AG04450 (cell line): ENCODE data around the gene SPAG4. TPM values are rescaled to one million over a fixed set of nuclear protein-coding genes. Genes with fewer than 3 reads are reported as not detected.

Source experiments
- CTCF ChIA-PET: fragments of 300-600, 350-600 bp; formaldehyde crosslinking; extraction: SDS; loops from one replicate; lab custom pipeline; 2022; ENCODE audit warnings: antibody characterized with exemption, inconsistent platforms; lab: Charles Lee
- POLR2A ChIA-PET: fragments of 350-600 bp; formaldehyde crosslinking; extraction: SDS; loops from one replicate; lab custom pipeline; 2021; ENCODE audit warnings: antibody characterized with exemption, inconsistent platforms; lab: Yijun Ruan, JAX
- DNase-seq: peaks from one replicate; pipeline ENCODE4 v3.0.0-alpha.2; 2011; ENCODE audit warnings: low read depth, low spot score
- H3K27ac ChIP-seq: one replicate; pipeline ENCODE4 v1.5.1; 2012; ENCODE audit warnings: low read depth, low read length, control low read depth
- H3K27me3 ChIP-seq: one replicate; pipeline ENCODE4 v1.6.0; 2012; ENCODE audit warnings: low read length; ENCODE audit not compliant: control insufficient read depth, insufficient read depth
- H3K4me3 ChIP-seq: 2 replicates; pipeline ENCODE4 v1.5.1; 2011; ENCODE audit warnings: mild to moderate bottlenecking, low read depth, low read length, control low read depth
- H3K9me3 ChIP-seq: 2 replicates; pipeline ENCODE4 v1.5.1; 2012; ENCODE audit warnings: low read length; ENCODE audit not compliant: control insufficient read depth, insufficient read depth
- CTCF ChIP-seq: IDR thresholded peaks from 2 replicates; pipeline ENCODE4 v1.5.1; 2011; ENCODE audit warnings: low read depth, low read length, control low read depth, inconsistent platforms
- polyA plus RNA-seq: library from polyadenylated mRNA; depleted of rRNA; stranded (reverse); fragments of >200 nt; gene quantifications from 2 replicates; pipeline ENCODE4 v1.2.3, GENCODE V29; 2011

The SPAG4 gene
- polyA plus RNA-seq, 1 experiment = 1.8 TPM

GRCh38 chr20:35598476-35598875 lies 17.2 kb upstream of the SPAG4 start:
- Histone ChIP-seq H3K9me3 (peaks cover 3% of the 10 kb centered on the region; the same call in 1 of the 2 replicates), H3K27me3 (peaks cover 42% of the 10 kb centered on the region), H3K27ac (no peak overlapping the region), H3K4me3 (no peak overlapping the region)
- no peak for TF ChIP-seq CTCF
- DNase-seq = no peak
- POLR2A ChIA-PET = no interaction called here
- CTCF ChIA-PET = interaction anchor here (0.6 kb wide), 1 partner anchor 17 kb away, joined by 7 read pairs; the partner anchor contains the start of gene SPAG4

GRCh38 chr20:35598899-35599775 lies 16.5 kb upstream of the SPAG4 start:
- TF ChIP-seq CTCF = no peak
- no peak overlapping the region for H3K27ac ChIP-seq
- H3K4me3 ChIP-seq = no peak overlapping the region
- DNase-seq = no peak
- H3K9me3 ChIP-seq = peaks cover 3% of the 10 kb centered on the region; the same call in 1 of the 2 replicates
- POLR2A ChIA-PET = no interaction called here
- CTCF ChIA-PET = interaction anchor here (0.6 kb wide), 1 partner anchor 17 kb away, joined by 7 read pairs; the partner anchor contains the start of gene SPAG4
- peaks cover 42% of the 10 kb centered on the region for H3K27me3 ChIP-seq

- TF ChIP-seq CTCF = no peak
- DNase-seq = no peak
- POLR2A ChIA-PET = no interaction called here
- H3K27me3 ChIP-seq = peaks cover 42% of the 10 kb centered on the region
- no peak overlapping the region for H3K4me3 ChIP-seq
- no peak overlapping the region for H3K27ac ChIP-seq
- CTCF ChIA-PET = interaction anchor here (0.6 kb wide), 1 partner anchor 504 kb away, joined by 5 read pairs; no protein-coding TSS in a partner anchor
- H3K9me3 ChIP-seq = peaks cover 3% of the 10 kb centered on the region; the same call in 1 of the 2 replicates
Observed at GRCh38 chr20:35599776-35600120, 15.9 kb upstream of the SPAG4 start.

- H3K27me3 ChIP-seq = peaks cover 42% of the 10 kb centered on the region
- POLR2A ChIA-PET = no interaction called here
- H3K4me3 ChIP-seq = peak overlapping the region; percentile 53
- no peak for TF ChIP-seq CTCF
- no peak for DNase-seq
- peaks cover 3% of the 10 kb centered on the region; the same call in 1 of the 2 replicates for H3K9me3 ChIP-seq
- CTCF ChIA-PET = interaction anchor here (0.6 kb wide), 1 partner anchor 504 kb away, joined by 5 read pairs; no protein-coding TSS in a partner anchor
- H3K27ac ChIP-seq = no peak overlapping the region
Observed at GRCh38 chr20:35600176-35600992, 15.2 kb upstream of the SPAG4 start.
